Astrocyte (in vitro differentiated cells and primary cell): ENCODE data around the gene SUPT20H. TPM values are rescaled to one million over a fixed set of nuclear protein-coding genes. Genes with fewer than 3 reads are reported as not detected.
A peak's percentile ranks its signal among the peaks of the same experiment; 100 is the strongest.

Experiments used
- DNase-seq: peaks from one replicate; pipeline ENCODE4 v3.0.0-alpha.2; 2010; ENCODE audit warnings: low read depth
- FAIRE-seq: peaks from 2 replicates; lab custom pipeline; 2011; peaks lifted over from hg19 to GRCh38; lab: Jason Lieb, UNC
- H2AFZ ChIP-seq: 2 replicates; pipeline ENCODE4 v1.6.0; 2012; ENCODE audit warnings: low read depth, low read length, inconsistent platforms
- H3K27ac ChIP-seq: 2 replicates; pipeline ENCODE4 v1.5.1; 2011; ENCODE audit warnings: low read depth, low read length, inconsistent platforms
- H3K27me3 ChIP-seq: 2 replicates; pipeline ENCODE4 v1.6.0; 2011; ENCODE audit warnings: low read length, inconsistent platforms; ENCODE audit not compliant: insufficient read depth
- H3K36me3 ChIP-seq: 2 replicates; pipeline ENCODE4 v1.5.1; 2011; ENCODE audit warnings: low read length, inconsistent platforms; ENCODE audit not compliant: insufficient read depth
- H3K4me1 ChIP-seq: 2 replicates; pipeline ENCODE4 v1.5.1; 2011; ENCODE audit warnings: low read length, inconsistent platforms; ENCODE audit not compliant: insufficient read depth
- H3K4me2 ChIP-seq: 2 replicates; pipeline ENCODE4 v1.6.0; 2012; ENCODE audit warnings: low read length, inconsistent platforms
- H3K4me3 ChIP-seq: 2 replicates; pipeline ENCODE4 v1.5.1; 2011; ENCODE audit warnings: low read depth, mild to moderate bottlenecking, low read length, inconsistent platforms; ENCODE audit not compliant: insufficient read depth
- H3K79me2 ChIP-seq: 2 replicates; pipeline ENCODE4 v1.6.0; 2012; ENCODE audit warnings: mild to moderate bottlenecking, low read length, inconsistent platforms; ENCODE audit not compliant: insufficient read depth
- H3K9ac ChIP-seq: 2 replicates; pipeline ENCODE4 v1.6.0; 2012; ENCODE audit warnings: mild to moderate bottlenecking, low read length, inconsistent platforms
- H3K9me3 ChIP-seq: 2 replicates; pipeline ENCODE4 v1.5.1; 2012; ENCODE audit warnings: low read depth, mild to moderate bottlenecking, low read length, inconsistent platforms; ENCODE audit not compliant: insufficient read depth
- H4K20me1 ChIP-seq: 2 replicates; pipeline ENCODE4 v1.6.0; 2012; ENCODE audit warnings: low read length, inconsistent platforms; ENCODE audit not compliant: insufficient read depth
- H3K27ac Mint-ChIP-seq: one replicate; pipeline ENCODE4 v1.8.0; 2021; ENCODE audit warnings: mild to moderate bottlenecking, mixed read lengths; ENCODE audit not compliant: unreplicated experiment
- H3K27me3 Mint-ChIP-seq: one replicate; pipeline ENCODE4 v1.8.0; 2021; ENCODE audit warnings: low read depth, mixed read lengths; ENCODE audit not compliant: unreplicated experiment
- H3K36me3 Mint-ChIP-seq: one replicate; pipeline ENCODE4 v1.8.0; 2021; ENCODE audit warnings: low read depth, mixed read lengths; ENCODE audit not compliant: unreplicated experiment
- H3K4me1 Mint-ChIP-seq: one replicate; pipeline ENCODE4 v1.8.0; 2021; ENCODE audit warnings: low read depth, mixed read lengths; ENCODE audit not compliant: unreplicated experiment
- H3K4me3 Mint-ChIP-seq: one replicate; pipeline ENCODE4 v1.8.0; 2021; ENCODE audit warnings: mild to moderate bottlenecking, moderate library complexity, mixed read lengths; ENCODE audit not compliant: unreplicated experiment
- H3K9me3 Mint-ChIP-seq: one replicate; pipeline ENCODE4 v1.8.0; 2021; ENCODE audit warnings: mild to moderate bottlenecking, mixed read lengths; ENCODE audit not compliant: unreplicated experiment
- CTCF ChIP-seq: IDR thresholded peaks from 2 replicates; pipeline ENCODE4 v1.5.1; 2011; ENCODE audit warnings: low read depth, mild to moderate bottlenecking, inconsistent platforms, low read length, moderate library complexity; ENCODE audit not compliant: insufficient read depth
- EZH2 ChIP-seq: IDR thresholded peaks from 2 replicates; pipeline ENCODE4 v1.6.1; 2012; ENCODE audit warnings: mild to moderate bottlenecking, low read length, inconsistent platforms; ENCODE audit not compliant: insufficient read depth
- total RNA-seq: library from RNA; stranded (reverse); gene quantifications from 2 replicates; pipeline ENCODE4 v1.2.1, GENCODE V29; 2021

Gene SUPT20H
- total RNA-seq, 1 donor from 2014 or later, result 87.7 TPM

- Histone ChIP-seq H3K27me3 (no peaks in the 10 kb centered on the region), H3K9me3 (no peaks in the 10 kb centered on the region), H4K20me1 (no peaks in the 10 kb centered on the region), H3K4me1 (peaks cover 8% of the 10 kb centered on the region), H3K27ac (no peak overlapping the region), H3K9ac (no peak overlapping the region), H3K4me2 (peak overlapping the region; percentile 4), H3K79me2 (no peaks in the 10 kb centered on the region), H2AFZ (no peak overlapping the region), H3K4me3 (no peak overlapping the region), H3K36me3 (peaks cover 62% of the 10 kb centered on the region)
- no peak overlapping the region for H3K27ac Mint-ChIP-seq
- H3K9me3 Mint-ChIP-seq, result no peaks in the 10 kb centered on the region
- peaks cover 4% of the 10 kb centered on the region for H3K4me1 Mint-ChIP-seq
- peaks cover 13% of the 10 kb centered on the region for H3K36me3 Mint-ChIP-seq
- TF ChIP-seq EZH2, result no peak
- no peak for TF ChIP-seq CTCF
- H3K27me3 Mint-ChIP-seq, result no peaks in the 10 kb centered on the region
- DNase-seq (no peak), FAIRE-seq (no peak)
- H3K4me3 Mint-ChIP-seq, result no peak overlapping the region
These were observed 72.8 kb downstream of the SUPT20H start for GRCh38 chr13:36986462-36987240.

- Mint-ChIP-seq H3K9me3 (no peaks in the 10 kb centered on the region), H3K27ac (no peak overlapping the region), H3K4me1 (peaks cover 2% of the 10 kb centered on the region), H3K4me3 (no peak overlapping the region), H3K27me3 (no peaks in the 10 kb centered on the region), H3K36me3 (peaks cover 8% of the 10 kb centered on the region)
- Histone ChIP-seq H3K36me3 (peaks cover 38% of the 10 kb centered on the region), H4K20me1 (no peaks in the 10 kb centered on the region), H3K4me1 (peaks cover 4% of the 10 kb centered on the region), H3K27me3 (no peaks in the 10 kb centered on the region), H2AFZ (no peak overlapping the region), H3K9me3 (no peaks in the 10 kb centered on the region), H3K4me3 (no peak overlapping the region), H3K79me2 (no peaks in the 10 kb centered on the region), H3K9ac (no peak overlapping the region), H3K27ac (no peak overlapping the region), H3K4me2 (no peak overlapping the region)
- peak; percentile 36 for DNase-seq
- peak; percentile 47 for FAIRE-seq
- peak; percentile 59 for TF ChIP-seq CTCF
- no peak for TF ChIP-seq EZH2
These were observed 78.2 kb downstream of the SUPT20H start for GRCh38 chr13:36981156-36981743.
